Panc1 (cell line): Measurements from ENCODE around the gene POLR2M. TPM values are rescaled to one million over a fixed set of nuclear protein-coding genes. Genes with fewer than 3 reads are reported as not detected.

Experiments used
- ATAC-seq: fragments of 200-7000 bp; cut with Tn5 transposase; 2 replicates; pipeline ENCODE4 v1.9.1; 2020; ENCODE audit warnings: mild to moderate bottlenecking, moderate library complexity
- BruUV-seq: library from RNA; stranded (reverse); fragments of 400-500 nt; replicated peaks from 2 replicates; lab custom pipeline; 2021; lab: Mats Ljungman, UMichigan
- CTCF ChIA-PET: fragments of 300-600 bp; sonication (Branson Sonifier 250); formaldehyde crosslinking; loops from one replicate; lab custom pipeline; 2022; ENCODE audit warnings: antibody characterized with exemption; lab: Charles Lee
- POLR2A ChIA-PET: fragments of 300-600 bp; sonication (Branson Sonifier 250); formaldehyde crosslinking; loops from one replicate; lab custom pipeline; 2022; ENCODE audit warnings: antibody characterized with exemption; lab: Charles Lee
- DNase-seq: peaks from one replicate; pipeline ENCODE4 v3.0.0-alpha.2; 2010; ENCODE audit warnings: low read depth, low spot score
- H3K27ac ChIP-seq: 2 replicates; pipeline ENCODE4 v1.5.1; 2011; ENCODE audit warnings: mild to moderate bottlenecking, low read length, inconsistent platforms
- H3K27me3 ChIP-seq: fragments of 200-500 bp; sonication (Bioruptor generic); 2 replicates; pipeline ENCODE4 v1.6.0; 2014; ENCODE audit warnings: low read length, inconsistent platforms; ENCODE audit not compliant: control insufficient read depth, insufficient read depth
- H3K36me3 ChIP-seq: fragments of 200-500 bp; sonication (Bioruptor generic); 2 replicates; pipeline ENCODE4 v1.5.1; 2014; ENCODE audit warnings: inconsistent platforms, mild to moderate bottlenecking, low read length, moderate library complexity; ENCODE audit not compliant: control insufficient read depth, insufficient read depth
- H3K4me1 ChIP-seq: 2 replicates; pipeline ENCODE4 v1.5.1; 2011; ENCODE audit warnings: inconsistent platforms, mild to moderate bottlenecking, low read length, moderate library complexity; ENCODE audit not compliant: control insufficient read depth, insufficient read depth
- H3K4me3 ChIP-seq, 2 experiments: 2 replicates each; pipeline ENCODE4 v1.5.1; 2011 to 2012; ENCODE audit warnings: low read depth in 2 of 2, low read length in 2 of 2, mild to moderate bottlenecking in 2 of 2, inconsistent platforms in 1 of 2, moderate library complexity in 1 of 2
- H3K9me3 ChIP-seq: fragments of 200-500 bp; sonication (Bioruptor generic); 2 replicates; pipeline ENCODE4 v1.5.1; 2014; ENCODE audit warnings: low read depth, mild to moderate bottlenecking, inconsistent platforms, low read length, moderate library complexity; ENCODE audit not compliant: control insufficient read depth, insufficient read depth
- CTCF ChIP-seq: fragments of 450-650 bp; IDR thresholded peaks from 2 replicates; pipeline ENCODE4 v1.5.1; 2017; ENCODE audit warnings: mild to moderate bottlenecking
- POLR2AphosphoS5 ChIP-seq: IDR thresholded peaks from 2 replicates; pipeline ENCODE4 v1.6.1; 2012; ENCODE audit warnings: mild to moderate bottlenecking, low read depth, low read length, moderate library complexity
- REST ChIP-seq, 2 experiments: IDR thresholded peaks; 2 replicates each; pipeline ENCODE4 v1.6.1; 2011 to 2012; ENCODE audit warnings: low read depth in 2 of 2, control low read depth in 1 of 2, low read length in 1 of 2, mild to moderate bottlenecking in 1 of 2, moderate library complexity in 1 of 2; ENCODE audit not compliant: insufficient read depth in 1 of 2
- SIN3A ChIP-seq: IDR thresholded peaks from 2 replicates; pipeline ENCODE4 v1.6.1; 2012; ENCODE audit warnings: low read depth, mild to moderate bottlenecking, low read length, moderate library complexity, borderline replicate concordance; ENCODE audit not compliant: insufficient read depth
- TCF7L2 ChIP-seq: IDR thresholded peaks from 2 replicates; pipeline ENCODE4 v1.6.1; 2011; ENCODE audit warnings: mild to moderate bottlenecking, low read depth, low read length, inconsistent platforms
- in situ Hi-C: cut with HindIII; loops from 2 replicates; pipeline ENCODE4 v1.10.0; 2016; ENCODE audit warnings: low sequenced_read_pairs, low pct_unique_long_range_greater_than_20kb
- intact Hi-C: fragments of 100-400 bp; cut with micrococcal nuclease; formaldehyde crosslinking; loops from one replicate; pipeline ENCODE4 v1.10.0; 2022; ENCODE audit not compliant: unreplicated experiment
- total RNA-seq: library from RNA; stranded (reverse); gene quantifications from one replicate; pipeline ENCODE4 v1.2.1, GENCODE V29; 2021; ENCODE audit not compliant: unreplicated experiment

POLR2M gene
- total RNA-seq, 1 experiment from 2014 or later: 76.6 TPM

GRCh38 chr15:57668016-57668415 lies 38.5 kb upstream of the POLR2M start:
- H3K27me3 ChIP-seq: peaks cover 8% of the 10 kb centered on the region
- in situ Hi-C loops (no loop called here), intact Hi-C loops (no loop called here)
- CTCF ChIA-PET: interaction anchor here (0.6 kb wide), 1 partner anchor 198 kb away, joined by 3 read pairs; no protein-coding TSS in a partner anchor
- DNase-seq (no peak), ATAC-seq (no peak)
- no peak overlapping the region for H3K4me3 ChIP-seq
- H3K36me3 ChIP-seq: no peaks in the 10 kb centered on the region
- no peaks in the 10 kb centered on the region for H3K4me1 ChIP-seq
- POLR2A ChIA-PET: no interaction called here
- no peaks in the 10 kb centered on the region for H3K9me3 ChIP-seq
- TF ChIP-seq REST (IDR thresholded peaks at IDR 0.05; ENCODE audit: insufficient read depth in 1 of 2, low read depth in 2 of 2, low read length in 1 of 2): no peak
- no peak for TF ChIP-seq SIN3A
- no peak for TF ChIP-seq POLR2AphosphoS5
- no peak for TF ChIP-seq TCF7L2
- no peak for TF ChIP-seq CTCF
- H3K27ac ChIP-seq: no peak overlapping the region
- no TSS peak for BruUV-seq

- BruUV-seq: no TSS peak
- intact Hi-C loops (no loop called here), in situ Hi-C loops (no loop called here)
- ChIA-PET CTCF (no interaction called here), POLR2A (no interaction called here)
- Histone ChIP-seq H3K36me3 (no peaks in the 10 kb centered on the region), H3K27ac (no peak overlapping the region), H3K9me3 (no peaks in the 10 kb centered on the region), H3K4me1 (no peaks in the 10 kb centered on the region), H3K4me3 (no peak overlapping the region), H3K27me3 (peaks cover 8% of the 10 kb centered on the region)
- DNase-seq (no peak), ATAC-seq (no peak)
- TF ChIP-seq SIN3A (no peak), POLR2AphosphoS5 (no peak), REST (IDR thresholded peaks at IDR 0.05; ENCODE audit: insufficient read depth in 1 of 2, low read depth in 2 of 2, low read length in 1 of 2) (no peak), CTCF (no peak), TCF7L2 (no peak)
Measured at GRCh38 chr15:57671636-57672035, 34.9 kb upstream of the POLR2M start.
